Breast epithelium (tissue), 4 donors: ENCODE results near the gene NRP1. TPM values are rescaled to one million over a fixed set of nuclear protein-coding genes. Genes with fewer than 3 reads are reported as not detected.

Experiments used
- DNase-seq, 2 donors: peaks; one replicate each; pipeline ENCODE4 v3.0.0-alpha.2; 2019; ENCODE audit warnings: low spot score in 2 of 2
- H3K27ac ChIP-seq, 2 donors: fragments of 200-600 bp; sonication (generic) in 1 of 2; one replicate each; pipeline ENCODE4 v1.5.1; 2016 to 2019; ENCODE audit warnings: mild to moderate bottlenecking in 1 of 2
- H3K27me3 ChIP-seq, 2 donors: fragments of 200-600 bp; sonication (generic) in 1 of 2; one replicate each; pipeline versions ENCODE4 v1.5.1 to v1.6.0; 2017 to 2019; ENCODE audit warnings: control low read depth in 1 of 2, mild to moderate bottlenecking in 1 of 2
- H3K36me3 ChIP-seq: fragments of 200-600 bp; one replicate; pipeline ENCODE4 v1.5.1; 2019
- H3K4me1 ChIP-seq, 2 donors: fragments of 200-600 bp; sonication (generic); one replicate each; pipeline ENCODE4 v1.5.1; 2016 to 2019; ENCODE audit warnings: control low read depth in 1 of 2
- H3K4me3 ChIP-seq, 3 donors: fragments of 200-600 bp; sonication (generic); 1 replicate in 2 of 3; 2 replicates in 1 of 3; pipeline ENCODE4 v1.5.1; 2016 to 2019; ENCODE audit warnings: mild to moderate bottlenecking in 3 of 3, moderate library complexity in 2 of 3
- H3K9me3 ChIP-seq, 2 donors: fragments of 200-600 bp; sonication (generic) in 1 of 2; one replicate each; pipeline ENCODE4 v1.5.1; 2016 to 2019; ENCODE audit warnings: control low read depth in 1 of 2
- POLR2A ChIP-seq: fragments of 450-650 bp; IDR thresholded peaks from one replicate; pipeline ENCODE4 v1.6.1; 2016; ENCODE audit warnings: antibody characterized with exemption, mild to moderate bottlenecking, moderate library complexity
- POLR2AphosphoS5 ChIP-seq, 3 donors: sonication (generic); formaldehyde crosslinking; IDR thresholded peaks; one replicate each; pipeline ENCODE4 v1.6.1; 2017; ENCODE audit warnings: antibody characterized with exemption in 3 of 3
- intact Hi-C: fragments of 100-400 bp; cut with DNase I; formaldehyde crosslinking; loops from one replicate; pipeline ENCODE4 v1.15.1; 2023; ENCODE audit warnings: low total_unique reads
- total RNA-seq, 3 donors: library from RNA; depleted of rRNA; stranded (reverse); fragments of >200 nt; gene quantifications; one replicate each; pipeline ENCODE4 v1.1.0, GENCODE V29; 2016
- TF ChIP-seq, protein P1 (sequence below), 3 donors: fragments of 450-650 bp; IDR thresholded peaks; one replicate each; pipeline ENCODE4 v1.5.1; 2016 to 2017; ENCODE audit warnings: antibody characterized with exemption in 3 of 3, mild to moderate bottlenecking in 3 of 3, moderate library complexity in 3 of 3

Gene NRP1
- total RNA-seq, 3 donors from 2014 or later: 50.8 to 76.0 (median 74.7) TPM

- Histone ChIP-seq H3K27ac (no peak overlapping the region), H3K4me3 (no peak overlapping the region)
- intact Hi-C loops: no loop called here
Measured at GRCh38 chr10:33235251-33235884, 99.1 kb downstream of the NRP1 start.

DNA sequence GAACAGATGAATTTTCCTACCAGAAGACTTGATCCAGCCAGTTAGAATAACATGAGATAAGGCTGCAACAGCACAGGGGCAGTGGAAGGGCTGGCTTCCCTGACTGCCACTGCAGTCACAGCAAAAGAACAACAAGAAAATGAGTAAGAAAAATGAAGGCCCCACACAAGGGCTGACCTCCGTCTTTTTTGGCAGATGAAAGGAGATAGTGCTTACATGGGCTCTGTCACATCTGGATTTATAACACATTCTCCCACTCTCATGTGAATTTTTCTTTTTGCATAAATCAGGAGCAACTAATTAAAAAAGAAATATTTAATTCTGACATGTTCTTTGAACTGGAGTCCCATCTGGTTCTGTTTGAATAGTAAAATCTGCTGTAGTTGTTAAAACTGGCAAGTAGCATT, 99.6 kb downstream of the NRP1 start:
- no peak overlapping the region for H3K27ac ChIP-seq
- DNase-seq: no peak
- no peak overlapping the region for H3K4me3 ChIP-seq
- TF ChIP-seq POLR2A: no peak
- TF ChIP-seq, protein P1, sequence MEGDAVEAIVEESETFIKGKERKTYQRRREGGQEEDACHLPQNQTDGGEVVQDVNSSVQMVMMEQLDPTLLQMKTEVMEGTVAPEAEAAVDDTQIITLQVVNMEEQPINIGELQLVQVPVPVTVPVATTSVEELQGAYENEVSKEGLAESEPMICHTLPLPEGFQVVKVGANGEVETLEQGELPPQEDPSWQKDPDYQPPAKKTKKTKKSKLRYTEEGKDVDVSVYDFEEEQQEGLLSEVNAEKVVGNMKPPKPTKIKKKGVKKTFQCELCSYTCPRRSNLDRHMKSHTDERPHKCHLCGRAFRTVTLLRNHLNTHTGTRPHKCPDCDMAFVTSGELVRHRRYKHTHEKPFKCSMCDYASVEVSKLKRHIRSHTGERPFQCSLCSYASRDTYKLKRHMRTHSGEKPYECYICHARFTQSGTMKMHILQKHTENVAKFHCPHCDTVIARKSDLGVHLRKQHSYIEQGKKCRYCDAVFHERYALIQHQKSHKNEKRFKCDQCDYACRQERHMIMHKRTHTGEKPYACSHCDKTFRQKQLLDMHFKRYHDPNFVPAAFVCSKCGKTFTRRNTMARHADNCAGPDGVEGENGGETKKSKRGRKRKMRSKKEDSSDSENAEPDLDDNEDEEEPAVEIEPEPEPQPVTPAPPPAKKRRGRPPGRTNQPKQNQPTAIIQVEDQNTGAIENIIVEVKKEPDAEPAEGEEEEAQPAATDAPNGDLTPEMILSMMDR (IDR thresholded peaks at IDR 0.05): no peak
- no peak for TF ChIP-seq POLR2AphosphoS5 (IDR thresholded peaks at IDR 0.05)
- no peaks in the 10 kb centered on the region for H3K36me3 ChIP-seq
- no peaks in the 10 kb centered on the region for H3K27me3 ChIP-seq
- intact Hi-C loops: no loop called here
- no peaks in the 10 kb centered on the region for H3K4me1 ChIP-seq
- H3K9me3 ChIP-seq: no peaks in the 10 kb centered on the region

More at GRCh38 chr10:33235251-33235884, 99.1 kb downstream of the NRP1 start:
- TF ChIP-seq, protein P1 (IDR thresholded peaks at IDR 0.05): no peak
- no peak for TF ChIP-seq POLR2A
- TF ChIP-seq POLR2AphosphoS5 (IDR thresholded peaks at IDR 0.05): no peak
- no peaks in the 10 kb centered on the region for H3K27me3 ChIP-seq
- no peaks in the 10 kb centered on the region for H3K4me1 ChIP-seq
- no peaks in the 10 kb centered on the region for H3K9me3 ChIP-seq
- H3K36me3 ChIP-seq: no peaks in the 10 kb centered on the region
- no peak for DNase-seq

- no peaks in the 10 kb centered on the region for H3K36me3 ChIP-seq
- no peak for TF ChIP-seq POLR2A
- TF ChIP-seq, protein P1 (IDR thresholded peaks at IDR 0.05): no peak
- no peak for TF ChIP-seq POLR2AphosphoS5 (IDR thresholded peaks at IDR 0.05)
- no peaks in the 10 kb centered on the region for H3K4me1 ChIP-seq
- no peaks in the 10 kb centered on the region for H3K27me3 ChIP-seq
- H3K4me3 ChIP-seq: no peak overlapping the region
- H3K27ac ChIP-seq: no peak overlapping the region
- DNase-seq: no peak
- H3K9me3 ChIP-seq: no peaks in the 10 kb centered on the region
- intact Hi-C loops: no loop called here
Measured at GRCh38 chr10:33233635-33234034, 100.8 kb downstream of the NRP1 start.

DNA sequence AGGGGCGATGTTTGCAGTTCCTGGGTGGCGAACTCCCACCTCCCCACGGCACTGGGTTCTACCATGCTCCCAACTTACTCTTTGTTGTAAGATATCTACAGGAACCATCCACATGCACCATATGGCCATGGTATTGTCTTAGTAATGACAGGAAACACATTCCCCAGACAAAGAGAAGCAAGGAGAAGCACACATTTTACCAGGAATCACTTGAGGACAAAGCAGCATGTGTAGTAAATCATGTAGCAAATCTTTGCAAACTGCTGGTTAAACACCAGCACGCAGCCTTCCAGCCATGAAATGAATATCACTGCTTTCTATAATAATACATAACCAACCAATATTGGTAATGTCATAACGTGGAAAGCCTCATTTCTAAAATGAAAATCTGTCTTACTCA, 101.2 kb downstream of the NRP1 start:
- H3K27ac ChIP-seq: no peak overlapping the region
- intact Hi-C loops: no loop called here
- no peak for DNase-seq

GRCh38 chr10:33231621-33232350, 102.7 kb downstream of the NRP1 start:
- no peak for DNase-seq
- Histone ChIP-seq H3K9me3 (no peaks in the 10 kb centered on the region), H3K36me3 (no peaks in the 10 kb centered on the region), H3K27ac (no peak overlapping the region), H3K4me1 (no peaks in the 10 kb centered on the region), H3K4me3 (no peak overlapping the region), H3K27me3 (no peaks in the 10 kb centered on the region)
- intact Hi-C loops: no loop called here
- TF ChIP-seq POLR2AphosphoS5 (IDR thresholded peaks at IDR 0.05): no peak
- TF ChIP-seq, protein P1 (IDR thresholded peaks at IDR 0.05): no peak
- no peak for TF ChIP-seq POLR2A

More for the DNA sequence above, 101.2 kb downstream of the NRP1 start:
- Histone ChIP-seq H3K36me3 (no peaks in the 10 kb centered on the region), H3K27me3 (no peaks in the 10 kb centered on the region), H3K4me1 (no peaks in the 10 kb centered on the region), H3K9me3 (no peaks in the 10 kb centered on the region), H3K4me3 (no peak overlapping the region)
- TF ChIP-seq, protein P1 (IDR thresholded peaks at IDR 0.05): no peak
- TF ChIP-seq POLR2AphosphoS5 (IDR thresholded peaks at IDR 0.05): no peak
- TF ChIP-seq POLR2A: no peak
